Effector CD4-positive, alpha-beta T cell (primary cell): Measurements from ENCODE around the gene CLOCK.

Source experiments
- DNase-seq: peaks from one replicate; pipeline ENCODE4 v3.0.0-alpha.2; 2020

Gene CLOCK

DNA sequence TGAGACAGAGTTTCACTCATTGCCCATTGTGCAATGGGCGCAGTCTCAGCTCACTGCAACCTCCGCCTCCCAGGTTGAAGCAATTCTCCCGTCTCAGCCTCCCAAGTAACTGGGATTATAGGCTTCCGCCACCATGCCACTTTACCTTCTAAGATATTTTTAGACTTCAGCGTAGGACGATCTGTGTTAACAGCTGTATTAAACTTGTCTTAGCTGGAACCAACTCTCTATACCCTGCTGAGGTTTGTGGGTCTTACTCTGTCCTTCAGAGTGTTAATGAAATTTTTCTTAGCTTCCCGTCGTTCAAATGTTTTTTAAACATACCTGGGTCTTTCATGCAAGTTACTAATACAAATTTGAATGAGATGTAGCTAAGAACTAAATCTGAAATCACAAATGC lies 136.3 kb downstream of the CLOCK start:
- DNase-seq = no peak

DNA sequence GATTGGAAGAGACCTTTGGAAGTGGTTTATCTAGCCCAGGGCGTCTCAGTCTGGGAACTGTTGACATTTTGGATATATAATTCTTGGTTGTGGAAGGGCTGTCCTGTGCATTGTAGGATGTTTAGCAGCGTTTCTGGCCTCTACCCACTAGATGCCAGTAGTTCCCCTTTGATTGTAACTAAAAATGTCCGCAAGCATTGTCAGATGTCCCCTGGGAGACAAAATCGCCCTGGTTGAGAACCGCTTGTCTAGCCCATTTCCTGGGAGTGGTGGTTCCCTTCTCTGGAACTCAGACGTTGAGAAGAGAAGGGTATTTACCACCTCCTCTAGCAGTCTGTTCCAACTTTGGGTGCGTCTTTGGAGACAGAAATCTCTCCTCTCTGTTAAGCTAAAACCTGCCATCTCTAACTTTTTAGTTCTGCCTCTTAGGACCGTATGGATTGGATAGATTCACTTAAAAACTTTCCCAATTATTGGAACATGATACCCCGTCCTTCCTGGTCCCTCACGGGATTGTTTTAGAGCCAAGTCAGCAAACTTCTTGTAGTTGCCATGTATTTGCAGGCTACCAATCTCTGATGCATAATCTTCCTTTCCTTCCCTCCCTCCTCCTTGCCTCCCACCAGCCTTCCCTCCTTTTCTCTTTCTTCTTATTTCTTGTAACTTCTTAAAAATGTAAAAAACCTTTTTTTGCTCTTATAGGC lies 137.1 kb downstream of the CLOCK start:
- DNase-seq = no peak

GRCh38 chr4:55407764-55408163 lies 138.9 kb downstream of the CLOCK start:
- no peak for DNase-seq

DNA sequence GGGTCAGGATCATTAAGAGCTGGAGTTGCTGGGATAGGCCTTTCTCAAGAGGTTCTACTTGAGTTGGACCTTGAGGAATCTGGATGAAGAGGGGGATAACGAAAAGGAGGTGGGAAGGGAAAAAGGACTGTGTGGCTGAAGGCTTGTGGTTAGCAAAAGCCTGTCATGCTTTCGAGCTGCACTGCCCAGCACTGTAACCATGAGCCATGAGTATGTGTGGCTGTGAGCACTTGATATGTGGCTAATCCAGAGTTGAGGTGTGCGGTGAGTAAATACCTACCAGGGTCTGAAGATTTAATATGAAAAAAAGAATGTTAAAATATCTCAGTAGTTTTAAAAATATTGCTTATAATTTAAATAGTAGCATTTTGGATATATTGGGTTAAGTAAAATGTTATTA lies 139.6 kb downstream of the CLOCK start:
- no peak for DNase-seq

GRCh38 chr4:55406545-55406944 lies 140.2 kb downstream of the CLOCK start:
- DNase-seq = no peak

DNA sequence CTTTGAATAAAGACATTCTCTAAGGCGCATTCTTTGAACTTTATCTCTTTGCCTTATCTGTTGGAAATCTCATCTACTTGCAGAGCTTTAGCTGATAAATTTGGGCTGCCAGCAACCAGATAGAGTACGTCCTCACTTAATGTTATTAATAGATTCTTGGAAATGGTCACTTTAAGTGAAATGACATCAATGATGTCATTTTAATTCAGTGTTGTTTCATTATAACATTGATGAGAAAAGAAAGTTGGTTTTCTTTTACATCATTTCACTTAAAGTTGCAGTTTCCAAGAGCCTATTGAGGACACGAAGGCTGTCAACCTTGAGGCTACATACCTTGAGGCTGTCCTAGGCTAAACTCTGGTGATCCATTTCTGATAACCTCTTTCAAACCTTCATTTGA lies 141.6 kb downstream of the CLOCK start:
- no peak for DNase-seq

- DNase-seq = no peak
Measured at GRCh38 chr4:55399581-55399980, 147.1 kb downstream of the CLOCK start.

- DNase-seq = no peak
Measured at GRCh38 chr4:55398966-55399365, 147.7 kb downstream of the CLOCK start.

- DNase-seq = no peak
Measured at GRCh38 chr4:55398461-55398860, 148.2 kb downstream of the CLOCK start.

- no peak for DNase-seq
Measured at GRCh38 chr4:55397520-55398321, 149.0 kb downstream of the CLOCK start.

DNA sequence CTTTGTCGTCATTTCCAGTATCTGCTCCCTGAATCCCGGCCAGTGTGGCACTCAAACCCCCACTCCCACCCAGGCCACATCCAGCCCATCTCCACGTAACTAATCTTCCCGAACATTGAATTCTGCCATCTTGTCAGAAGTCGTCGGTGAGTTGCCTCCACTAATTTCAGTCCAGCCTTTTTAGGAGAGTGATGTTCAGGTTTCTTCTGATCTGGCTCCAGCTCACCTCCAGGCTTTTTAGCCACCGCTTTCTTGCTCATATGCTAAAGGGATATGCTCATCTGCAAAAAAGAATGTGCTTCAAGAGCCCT lies 149.6 kb downstream of the CLOCK start:
- DNase-seq = no peak

- peak; percentile 12 for DNase-seq
Measured at GRCh38 chr4:55396308-55397125, 150.2 kb downstream of the CLOCK start.

DNA sequence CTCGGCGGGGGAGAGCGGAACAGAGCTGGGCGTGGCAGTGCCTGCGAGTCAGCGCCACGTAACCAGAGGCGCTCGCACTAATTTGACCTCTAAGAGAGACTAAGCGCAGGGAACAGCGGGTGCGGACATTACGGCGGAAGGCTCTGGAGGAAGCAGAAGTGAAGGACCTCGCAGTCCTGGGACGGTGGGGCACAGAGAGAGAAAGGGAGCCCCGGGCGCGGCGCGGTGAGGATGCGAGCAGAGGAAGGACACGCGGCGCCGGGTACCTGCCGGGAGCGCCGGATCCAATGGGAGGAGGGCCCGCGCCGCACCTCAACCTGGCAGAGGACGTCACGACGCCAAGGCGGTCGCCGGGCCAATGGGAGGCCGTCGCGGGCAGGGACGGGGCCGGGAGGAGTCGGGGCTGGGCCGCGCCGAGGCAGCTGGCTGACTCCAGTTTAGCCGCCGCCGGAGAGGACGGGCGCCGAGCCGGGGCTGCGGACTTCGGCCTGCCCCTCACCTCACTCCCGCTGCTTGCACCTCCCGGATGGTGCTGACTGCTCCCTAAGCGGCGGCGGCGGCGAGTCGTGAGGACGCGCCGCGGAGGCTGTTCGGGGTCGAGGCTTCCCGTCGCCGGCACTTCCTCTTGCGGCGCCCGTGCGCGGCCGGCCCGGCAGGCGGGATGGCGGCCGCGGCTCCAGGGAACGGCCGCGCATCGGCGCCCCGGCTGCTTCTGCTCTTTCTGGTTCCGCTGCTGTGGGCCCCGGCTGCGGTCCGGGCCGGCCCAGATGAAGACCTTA lies 151.0 kb downstream of the CLOCK start, which contains the start of gene TMEM165:
Gene TMEM165 (plus strand): TSS at position 429 of the 779 bp plus-strand sequence. CDS start 233 bp downstream, at position 662.
- peak; percentile 87 for DNase-seq

DNA sequence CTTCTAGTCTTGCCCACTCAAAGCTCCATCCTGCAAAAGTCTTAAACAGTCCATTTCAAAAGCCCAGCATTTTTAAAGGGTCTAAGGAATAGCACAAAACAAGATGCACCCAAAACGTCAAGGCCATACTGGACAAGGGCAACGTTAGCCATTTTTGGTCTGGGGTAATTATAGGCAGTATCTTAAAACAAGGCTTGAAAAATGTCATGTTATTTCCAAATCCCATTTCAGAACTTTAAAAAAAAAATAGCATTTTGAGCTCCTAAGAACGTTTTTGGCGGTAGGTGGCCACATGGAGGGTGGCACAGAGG lies 151.5 kb downstream of the CLOCK start:
- DNase-seq = no peak

GRCh38 chr4:55393461-55394320 lies 153.0 kb downstream of the CLOCK start:
- DNase-seq = no peak

- no peak for DNase-seq
Measured at GRCh38 chr4:55386840-55387239, 159.9 kb downstream of the CLOCK start.

DNA sequence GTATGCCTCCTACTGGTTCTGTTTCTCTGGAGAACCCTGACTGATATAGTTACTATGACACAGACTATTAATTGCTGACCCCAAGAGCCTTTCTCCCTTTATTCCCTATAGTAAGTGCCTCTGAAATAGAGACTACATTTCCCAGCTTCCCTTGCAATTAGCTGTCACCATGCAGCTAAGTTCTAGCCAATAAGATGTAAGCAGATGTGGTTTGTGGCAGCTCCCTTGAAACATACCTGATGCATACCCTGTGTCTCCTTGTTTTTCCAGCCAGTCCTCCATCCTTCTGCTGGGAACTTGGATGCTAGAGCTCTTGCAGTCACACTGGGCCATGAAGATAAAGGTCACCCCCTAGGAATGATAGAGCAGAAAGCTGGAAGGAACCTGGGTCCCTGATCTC lies 160.6 kb downstream of the CLOCK start:
- no peak for DNase-seq

DNA sequence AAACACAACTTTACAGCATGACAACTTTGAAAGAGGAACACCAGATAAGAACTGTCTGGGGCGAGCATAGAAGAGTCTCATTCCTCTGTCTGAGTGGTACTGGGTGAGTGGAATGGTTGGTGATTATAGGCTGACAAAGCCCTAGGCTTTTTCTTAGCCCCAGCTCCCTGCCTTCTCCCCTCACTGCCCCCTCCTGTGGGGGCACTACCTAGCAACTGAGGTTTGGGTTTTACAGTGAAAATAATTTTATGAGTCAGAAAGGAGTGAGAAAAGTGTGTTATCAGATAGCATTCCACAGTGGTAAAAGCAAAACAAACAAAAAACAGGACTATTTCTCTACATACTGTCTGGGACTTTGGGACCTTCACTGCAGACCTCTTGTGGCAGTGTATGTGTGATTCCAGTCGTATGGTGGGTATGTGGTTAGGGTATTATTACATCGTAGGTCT lies 161.5 kb downstream of the CLOCK start:
- DNase-seq = no peak

DNA sequence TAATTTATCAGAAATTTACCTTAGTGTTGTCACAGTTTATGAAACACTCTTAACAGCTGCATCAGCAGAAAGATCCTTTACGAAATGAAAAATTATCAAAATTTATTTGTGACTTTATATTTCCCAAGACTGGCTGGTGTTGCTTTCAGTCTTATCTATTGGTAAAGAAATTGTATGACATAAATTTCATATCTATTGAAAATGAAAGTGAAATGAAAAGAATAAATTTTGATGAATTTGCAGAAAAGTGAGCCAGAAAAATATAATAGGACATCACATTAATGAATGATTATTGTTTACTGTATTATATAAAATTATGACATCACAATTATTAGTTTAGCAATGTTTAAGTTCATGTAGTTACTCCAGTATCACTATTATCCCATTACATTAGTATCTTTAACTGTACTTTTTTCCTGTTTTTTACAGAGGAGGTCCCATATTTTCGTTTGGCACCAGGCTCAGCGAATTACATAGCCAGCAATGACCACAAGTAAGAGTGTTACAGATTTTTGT lies 164.2 kb downstream of the CLOCK start:
- no peak for DNase-seq

- no peak for DNase-seq
Measured at GRCh38 chr4:55381502-55381901, 165.2 kb downstream of the CLOCK start.

DNA sequence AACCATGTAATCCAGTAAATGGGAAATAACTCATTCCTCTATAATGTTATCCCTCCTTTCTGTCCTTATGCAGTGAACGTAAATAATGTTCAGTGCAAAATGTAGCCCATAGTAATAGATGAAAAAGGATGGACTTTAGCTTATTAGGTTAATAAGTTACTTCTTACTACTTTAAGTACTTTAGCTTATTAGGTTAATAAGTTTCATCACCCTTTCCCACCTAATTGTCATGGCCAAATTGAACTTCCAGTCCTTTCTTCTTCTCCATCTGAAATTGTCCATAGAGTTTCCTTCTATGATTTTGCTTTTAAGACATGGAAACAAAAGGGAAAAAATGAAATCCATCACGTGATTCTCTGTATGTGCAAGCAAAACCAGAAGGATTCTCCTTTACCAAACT lies 166.1 kb downstream of the CLOCK start:
- DNase-seq = no peak
